ENCODE results near the gene IKZF2. TPM values are rescaled to one million over a fixed set of nuclear protein-coding genes. Genes with fewer than 3 reads are reported as not detected.
"Not testable (repeated sequence)": the region's sequence is repeated elsewhere in the genome, so short reads cannot be mapped to it uniquely, and the experiment has no call there.

Gene IKZF2
- total and polyA plus RNA-seq, 10 donors: 0.50 to 43.4 (median 20.4) TPM

- DNase-seq: no peak
Measured at GRCh38 chr2:213034585-213034984, 116.8 kb downstream of the IKZF2 start.

GRCh38 chr2:213032607-213033006 lies 118.8 kb downstream of the IKZF2 start:
- H3K36me3 ChIP-seq: no peaks in the 10 kb centered on the region
- WGBS, 5 donors: 60 to 81% (median 78%) methylated on average over 3 of the region's 3 CpGs
- DNase-seq: no peak
- peaks cover 0 to 29% (median 16%) of the 10 kb centered on the region in 6 donors for H3K4me1 ChIP-seq
- no peak for TF ChIP-seq CTCF (IDR thresholded peaks at IDR 0.05 in 8 of 11, conservative IDR thresholded peaks at IDR 0.05 in 3 of 11)
- TF ChIP-seq POLR2A (IDR thresholded peaks at IDR 0.05): no peak
- TF ChIP-seq POLR2AphosphoS5 (IDR thresholded peaks at IDR 0.05): no peak
- no peaks in the 10 kb centered on the region for H3K9me3 ChIP-seq
- H3K27ac ChIP-seq: no peak overlapping the region
- H3K27me3 ChIP-seq (replicated peaks in 1 of 7): no peaks in the 10 kb centered on the region
- no peak overlapping the region for H3K4me3 ChIP-seq
- intact Hi-C loops (cut with DNase I; ENCODE audit: low total_unique reads): no loop called here

More at GRCh38 chr2:213034585-213034984, 116.8 kb downstream of the IKZF2 start:
- Histone ChIP-seq H3K36me3 (no peaks in the 10 kb centered on the region), H3K4me3 (no peak overlapping the region), H3K4me1 (peaks cover 0 to 46% (median 22%) of the 10 kb centered on the region in 6 donors), H3K9me3 (no peaks in the 10 kb centered on the region), H3K27ac (peak overlapping the region in 1 of 8 donors; percentile 28), H3K27me3 (replicated peaks in 1 of 7) (no peaks in the 10 kb centered on the region)
- TF ChIP-seq POLR2A (IDR thresholded peaks at IDR 0.05) (no peak), POLR2AphosphoS5 (IDR thresholded peaks at IDR 0.05) (no peak)
- WGBS, 5 donors: 36 to 48% (median 43%) methylated on average over 3 of the region's 3 CpGs
- intact Hi-C loops (cut with DNase I; ENCODE audit: low total_unique reads): no loop called here

- Histone ChIP-seq H3K9me3 (no peaks in the 10 kb centered on the region), H3K4me3 (no peak overlapping the region), H3K27me3 (replicated peaks in 1 of 7) (no peaks in the 10 kb centered on the region), H3K36me3 (peaks cover 0 to 7% (median 0%) of the 10 kb centered on the region in 6 donors), H3K27ac (no peak overlapping the region), H3K4me1 (no peaks in the 10 kb centered on the region)
- TF ChIP-seq CTCF (IDR thresholded peaks at IDR 0.05 in 8 of 11, conservative IDR thresholded peaks at IDR 0.05 in 3 of 11) (no peak), POLR2A (IDR thresholded peaks at IDR 0.05) (no peak), POLR2AphosphoS5 (IDR thresholded peaks at IDR 0.05) (no peak)
- WGBS, 5 donors: 53 to 74% (median 61%) methylated on average over 2 of the region's 2 CpGs
- no peak for DNase-seq
- intact Hi-C loops (cut with DNase I; ENCODE audit: low total_unique reads): no loop called here
Measured at GRCh38 chr2:213022987-213023386, 128.4 kb downstream of the IKZF2 start.

GRCh38 chr2:213021971-213022899 lies 129.2 kb downstream of the IKZF2 start:
- H3K36me3 ChIP-seq: peaks cover 0 to 7% (median 0%) of the 10 kb centered on the region in 6 donors

GRCh38 chr2:213020913-213021312 lies 130.5 kb downstream of the IKZF2 start:
- H3K36me3 ChIP-seq; H3K4me3 ChIP-seq; intact Hi-C loops (cut with DNase I; ENCODE audit: low total_unique reads); H3K9me3 ChIP-seq; H3K27me3 ChIP-seq (replicated peaks in 1 of 7); DNase-seq; H3K4me1 ChIP-seq; H3K27ac ChIP-seq: not testable (repeated sequence)
- 92 to 96% (median 95%) methylated on average over 6 of the region's 6 CpGs for WGBS, 5 donors

More at GRCh38 chr2:213021971-213022899, 129.2 kb downstream of the IKZF2 start:
- TF ChIP-seq CTCF (IDR thresholded peaks at IDR 0.05 in 8 of 11, conservative IDR thresholded peaks at IDR 0.05 in 3 of 11): no peak
- no peak for TF ChIP-seq POLR2AphosphoS5 (IDR thresholded peaks at IDR 0.05)
- no peak for TF ChIP-seq POLR2A (IDR thresholded peaks at IDR 0.05)
- Histone ChIP-seq H3K4me3 (no peak overlapping the region), H3K4me1 (no peaks in the 10 kb centered on the region), H3K27me3 (replicated peaks in 1 of 7) (no peaks in the 10 kb centered on the region), H3K27ac (no peak overlapping the region), H3K9me3 (no peaks in the 10 kb centered on the region)
- no peak for DNase-seq
- 70 to 82% (median 78%) methylated on average over 5 of the region's 5 CpGs for WGBS, 5 donors
- intact Hi-C loops (cut with DNase I; ENCODE audit: low total_unique reads): no loop called here

All from spleen (tissue), 11 donors.